ENCODE results near the gene MYLIP.

- TF ChIP-seq EZH2 (IDR thresholded peaks at IDR 0.05; ENCODE audit: low read length, missing control alignments) (no peak), CTCF (conservative IDR thresholded peaks at IDR 0.05 in 1 of 2, IDR thresholded peaks at IDR 0.05 in 1 of 2; ENCODE audit: low read depth in 1 of 2, low read length in 2 of 2) (no peak)
These were observed 49.5 kb downstream of the MYLIP start for GRCh38 chr6:16178351-16178750.

All from fibroblast of lung (primary cell).